Esophagus muscularis mucosa (tissue), 4 donors: ENCODE results near the gene CLDN10. TPM values are rescaled to one million over a fixed set of nuclear protein-coding genes. Genes with fewer than 3 reads are reported as not detected.

Experiments
- DNase-seq: peaks from one replicate; pipeline ENCODE4 v3.0.0-alpha.2; 2017; ENCODE audit errors: extremely low spot score
- H3K27ac ChIP-seq, 4 donors: fragments of 200-600 bp; sonication (generic); replicated peaks in 1 of 4; 1 replicate in 3 of 4; 2 replicates in 1 of 4; pipeline ENCODE4 v1.5.1; 2016 to 2019; ENCODE audit warnings: mild to moderate bottlenecking in 1 of 4
- H3K27me3 ChIP-seq, 4 donors: fragments of 200-600 bp; sonication (generic); one replicate each; pipeline versions ENCODE4 v1.5.1 to v1.6.0; 2016 to 2019
- H3K36me3 ChIP-seq, 4 donors: fragments of 200-600 bp; sonication (generic); one replicate each; pipeline ENCODE4 v1.5.1; 2016 to 2019
- H3K4me1 ChIP-seq, 4 donors: fragments of 200-600 bp; sonication (generic); one replicate each; pipeline ENCODE4 v1.5.1; 2016 to 2019
- H3K4me3 ChIP-seq, 4 donors: fragments of 200-600 bp; sonication (generic); 1 replicate in 2 of 4; 2 replicates in 2 of 4; pipeline ENCODE4 v1.5.1; 2016 to 2019; ENCODE audit warnings: mild to moderate bottlenecking in 4 of 4, moderate library complexity in 1 of 4
- H3K9me3 ChIP-seq, 4 donors: fragments of 200-600 bp; sonication (generic); 1 replicate in 3 of 4; 2 replicates in 1 of 4; pipeline ENCODE4 v1.5.1; 2016 to 2019
- CTCF ChIP-seq, 3 experiments: fragments of 200-600 bp in 2 of 3; fragments of 450-650 bp in 1 of 3; sonication (generic) in 2 of 3; IDR thresholded peaks; one replicate each; pipeline ENCODE4 v1.5.1; 2017 to 2019; ENCODE audit warnings: antibody characterized with exemption in 3 of 3, mild to moderate bottlenecking in 2 of 3, moderate library complexity in 1 of 3
- EP300 ChIP-seq: sonication (generic); formaldehyde crosslinking; IDR thresholded peaks from one replicate; pipeline ENCODE4 v1.6.1; 2017; ENCODE audit warnings: antibody characterized with exemption
- POLR2A ChIP-seq: fragments of 450-650 bp; IDR thresholded peaks from one replicate; pipeline ENCODE4 v1.6.1; 2017; ENCODE audit warnings: antibody characterized with exemption, moderate library complexity, mild to moderate bottlenecking, low read depth
- POLR2AphosphoS5 ChIP-seq, 2 donors: sonication (generic); formaldehyde crosslinking; IDR thresholded peaks; one replicate each; pipeline ENCODE4 v1.6.1; 2017; ENCODE audit warnings: antibody characterized with exemption in 2 of 2
- WGBS: methylation state at CpG from one replicate; pipeline ENCODE4 v1.1.5; 2018; 5-methylcytosine and 5-hydroxymethylcytosine counted together
- intact Hi-C: fragments of 100-400 bp; cut with DNase I; formaldehyde crosslinking; loops from one replicate; pipeline ENCODE4 v1.15.1; 2023
- total RNA-seq, 4 donors: library from RNA; depleted of rRNA; stranded (reverse); fragments of >200 nt; gene quantifications; one replicate each; pipeline versions ENCODE4 v1.1.0 to v1.2.1, GENCODE V29; 2016

Gene CLDN10
- total RNA-seq, 4 donors from 2014 or later, result 1.2 to 1.9 TPM; not detected in 2

GRCh38 chr13:95629071-95629470, 76.6 kb downstream of the CLDN10 start:
- Histone ChIP-seq H3K27ac (no peak overlapping the region), H3K27me3 (no peaks in the 10 kb centered on the region), H3K4me3 (no peak overlapping the region), H3K9me3 (peaks cover 0 to 8% (median 0%) of the 10 kb centered on the region in 4 donors), H3K36me3 (peaks cover 0 to 63% (median 27%) of the 10 kb centered on the region in 4 donors), H3K4me1 (no peaks in the 10 kb centered on the region)
- 79% methylated on average over 4 of the region's 4 CpGs for WGBS
- intact Hi-C loops, result loop anchor here (5.0 kb wide), 1 partner anchor 33 kb away; no protein-coding TSS in a partner anchor
- peak; percentile 66 for DNase-seq
- TF ChIP-seq CTCF (IDR thresholded peaks at IDR 0.05) (no peak), EP300 (no peak), POLR2A (no peak), POLR2AphosphoS5 (IDR thresholded peaks at IDR 0.05) (no peak)

Other genes starting within 250 kb of the CLDN10 start
- 10 to 100 TPM; 14.5 to 31.3 (median 22.2) TPM for gene DZIP1, start 92.0 kb downstream of the CLDN10 start, total RNA-seq
- 10 to 100 TPM; 43.8 to 55.1 (median 48.9) TPM for gene DNAJC3, start 124.4 kb downstream of the CLDN10 start, total RNA-seq